Measurements from ENCODE around the gene AHSP. TPM values are rescaled to one million over a fixed set of nuclear protein-coding genes. Genes with fewer than 3 reads are reported as not detected.
A peak's percentile ranks its signal among the peaks of the same experiment; 100 is the strongest.
"Not testable (repeated sequence)": the region's sequence is repeated elsewhere in the genome, so short reads cannot be mapped to it uniquely, and the experiment has no call there.

Gene AHSP
- total RNA-seq, 1 donor from 2014 or later: 111 TPM

DNA sequence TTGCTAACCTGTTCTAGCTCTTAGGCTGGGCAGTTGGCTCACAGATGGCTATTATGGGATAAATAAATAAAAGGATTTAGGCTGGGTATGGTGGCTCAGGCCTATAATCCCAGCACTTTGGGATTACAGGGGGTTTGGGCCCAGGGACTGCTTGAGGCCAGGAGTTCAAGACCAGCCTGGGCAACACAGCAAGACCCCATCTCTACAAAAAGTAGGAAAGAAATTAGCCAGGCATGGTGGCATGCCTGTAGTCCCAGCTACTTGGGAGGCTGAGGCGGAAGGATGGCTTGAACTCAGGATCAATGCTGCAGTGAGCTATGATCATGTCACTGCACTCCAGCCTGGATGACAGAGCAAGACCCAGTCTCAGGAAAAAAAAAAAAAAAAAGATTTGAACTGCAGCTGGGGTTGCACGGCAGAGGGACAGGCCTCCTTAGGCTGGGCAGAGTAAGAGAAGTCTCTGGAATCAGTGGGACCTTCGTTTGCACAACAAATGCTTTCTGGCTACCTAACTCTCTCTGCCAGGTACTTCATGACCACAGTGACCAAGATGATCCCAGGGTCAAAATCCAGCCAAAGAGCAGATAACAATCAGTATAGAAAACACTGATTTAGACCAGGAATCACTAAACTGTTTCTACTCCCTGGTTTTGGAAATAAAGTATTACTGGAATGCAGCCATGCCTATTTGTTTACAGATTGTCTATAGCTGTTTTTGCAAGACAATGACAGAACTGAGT lies 26.3 kb upstream of the AHSP start:
- no peak for DNase-seq

DNA sequence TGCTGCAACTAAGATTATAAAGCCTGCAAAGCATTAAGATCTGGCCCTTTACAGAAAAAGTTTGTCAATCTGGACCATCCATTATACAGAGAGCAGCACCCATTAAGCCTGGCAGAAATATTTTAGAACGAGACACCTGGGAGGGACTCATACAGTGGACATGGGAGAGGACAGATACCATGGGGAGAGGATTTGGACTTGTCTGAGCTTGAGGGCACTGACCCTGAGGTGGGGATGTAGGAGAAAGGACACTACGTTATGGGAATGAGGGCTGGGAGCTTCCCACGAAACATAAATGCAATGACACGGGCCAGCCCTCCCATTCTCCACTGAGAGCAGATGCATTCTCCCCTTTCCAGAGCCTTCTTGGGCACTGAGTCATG lies 25.7 kb upstream of the AHSP start:
- DNase-seq: no peak

DNA sequence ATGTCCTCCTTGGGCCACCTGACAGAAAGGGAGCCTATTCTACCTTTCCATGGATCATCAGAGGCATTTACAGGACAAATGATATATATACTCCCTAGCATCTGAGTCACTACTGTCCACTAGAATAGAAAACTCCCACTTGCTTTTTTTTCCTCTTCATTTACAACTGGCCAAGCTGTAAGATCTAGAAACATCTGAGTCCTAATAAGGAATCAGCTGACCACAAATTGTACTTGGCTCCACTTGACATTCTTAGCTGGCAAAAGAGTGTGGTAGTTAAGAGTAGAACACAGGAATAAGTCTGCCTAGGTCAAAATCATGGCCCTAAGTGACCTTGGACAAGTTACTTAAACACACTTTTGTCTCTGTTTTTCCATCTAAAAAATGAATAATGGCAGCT lies 24.7 kb upstream of the AHSP start:
- no peak for DNase-seq

DNA sequence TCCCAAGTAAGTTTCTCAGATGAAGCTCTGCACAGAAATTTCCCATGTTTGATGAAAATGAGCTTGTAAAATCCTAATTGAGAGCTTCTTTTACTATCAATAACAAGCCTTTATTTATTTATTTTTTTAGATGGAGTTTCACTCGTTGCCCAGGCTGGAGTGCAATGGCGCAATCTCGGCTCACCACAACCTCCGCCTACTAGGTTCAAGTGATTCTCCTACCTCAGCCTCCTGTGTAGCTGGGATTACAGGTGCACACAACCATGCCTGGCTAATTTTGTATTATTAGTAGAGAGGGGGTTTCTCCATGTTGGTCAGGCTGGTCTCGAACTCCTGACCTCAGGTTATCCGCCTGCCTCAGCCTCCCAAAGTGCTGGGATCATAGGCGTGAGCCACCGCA lies 24.1 kb upstream of the AHSP start:
- DNase-seq: not testable (repeated sequence)

DNA sequence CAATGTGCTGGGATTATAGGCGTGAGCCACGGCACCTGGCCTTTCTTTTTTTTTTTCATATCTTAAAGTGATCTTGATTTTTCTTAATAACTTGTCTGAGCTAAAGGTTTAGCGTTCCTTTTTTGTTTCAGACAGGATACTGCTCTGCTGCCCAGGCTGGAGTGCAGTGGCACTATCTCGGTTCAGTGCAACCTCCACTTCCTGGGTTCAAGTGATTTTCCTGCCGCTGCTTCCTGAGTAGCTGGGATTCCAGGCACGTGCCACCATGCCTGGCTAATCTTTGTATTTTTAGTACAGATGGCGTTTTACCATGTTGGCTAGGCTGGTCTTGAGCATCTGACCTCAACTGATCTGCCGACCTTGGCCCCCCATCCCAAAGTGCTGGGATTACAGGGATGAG lies 23.5 kb upstream of the AHSP start:
- DNase-seq: no peak

DNA sequence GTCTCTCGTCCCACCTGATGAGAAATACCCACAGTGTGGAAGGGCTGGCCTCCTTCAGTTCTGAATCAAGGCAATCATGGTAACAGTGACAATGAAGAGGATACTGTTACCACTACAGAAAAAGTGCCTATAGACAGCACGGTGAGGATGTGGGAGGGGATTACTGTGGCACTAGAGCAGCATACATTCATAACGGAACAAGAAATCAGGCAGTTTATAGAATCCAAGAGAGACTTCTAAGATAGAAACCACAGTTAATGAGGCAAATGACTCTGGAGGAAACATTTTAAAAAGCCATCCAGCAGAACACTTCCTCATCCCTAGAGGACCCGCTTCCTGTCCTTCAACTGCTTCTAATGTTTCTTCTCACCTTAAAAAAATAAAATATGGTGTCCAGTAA lies 22.2 kb upstream of the AHSP start:
- no peak for DNase-seq

DNA sequence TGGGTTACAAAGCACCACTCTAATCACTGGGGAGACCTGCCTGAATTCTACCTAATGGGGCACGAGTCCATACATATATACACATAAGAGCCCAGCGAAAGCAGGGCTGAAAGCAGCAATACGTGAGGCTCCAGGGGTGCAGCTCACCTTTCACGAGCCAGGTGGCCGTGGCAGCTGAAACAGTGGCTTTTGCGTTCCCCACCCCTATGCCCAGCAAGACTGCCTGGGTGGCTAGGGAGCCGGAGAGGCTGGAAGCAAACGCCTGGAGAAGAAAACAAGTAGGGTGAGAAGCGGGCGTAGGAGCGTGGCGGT lies 20.1 kb upstream of the AHSP start:
- DNase-seq: no peak

DNA sequence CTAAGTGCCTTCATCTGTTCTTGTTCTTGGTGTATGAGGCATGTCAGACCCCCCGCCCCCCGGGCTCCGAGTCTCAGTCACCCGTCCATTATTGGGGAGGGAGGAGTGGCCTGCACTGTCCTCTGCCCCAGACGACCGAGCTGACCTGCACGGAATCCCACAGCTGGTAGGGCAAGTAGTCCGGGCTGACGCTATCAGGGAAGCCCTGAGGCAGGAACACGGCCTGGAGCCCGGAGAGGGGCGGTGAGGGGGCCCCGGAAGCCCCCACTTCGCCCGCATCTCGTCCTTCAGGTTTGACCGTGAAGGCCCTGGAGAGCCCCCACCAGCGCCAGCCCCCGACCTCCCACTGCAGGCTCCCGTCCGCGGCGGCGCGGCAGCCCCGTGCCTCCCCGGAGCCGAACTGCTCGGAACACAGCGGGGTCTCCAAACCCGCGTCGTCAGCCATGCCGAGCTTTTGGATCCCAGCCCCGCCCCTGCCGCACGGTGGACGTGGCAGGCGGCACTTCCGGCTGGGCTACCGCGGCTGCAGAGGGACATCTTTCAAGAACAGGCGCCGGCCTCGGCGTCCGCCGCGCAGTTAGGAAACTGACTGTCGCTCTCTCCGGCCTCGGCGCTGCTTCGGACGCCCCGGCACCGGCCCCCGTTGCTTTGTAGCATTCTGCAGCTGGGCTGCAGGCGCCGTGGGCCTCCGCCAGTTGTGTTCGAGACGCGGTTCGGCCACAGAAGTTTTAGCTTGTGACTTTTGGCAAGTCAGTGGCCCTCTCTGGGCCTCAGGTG lies 19.6 kb upstream of the AHSP start, which contains the start of gene RUSF1:
RUSF1 (minus strand) TSS at position 463 of the 777 bp plus-strand sequence; CDS start at position 445, 18 bp downstream.
- DNase-seq: peak; percentile 82

DNA sequence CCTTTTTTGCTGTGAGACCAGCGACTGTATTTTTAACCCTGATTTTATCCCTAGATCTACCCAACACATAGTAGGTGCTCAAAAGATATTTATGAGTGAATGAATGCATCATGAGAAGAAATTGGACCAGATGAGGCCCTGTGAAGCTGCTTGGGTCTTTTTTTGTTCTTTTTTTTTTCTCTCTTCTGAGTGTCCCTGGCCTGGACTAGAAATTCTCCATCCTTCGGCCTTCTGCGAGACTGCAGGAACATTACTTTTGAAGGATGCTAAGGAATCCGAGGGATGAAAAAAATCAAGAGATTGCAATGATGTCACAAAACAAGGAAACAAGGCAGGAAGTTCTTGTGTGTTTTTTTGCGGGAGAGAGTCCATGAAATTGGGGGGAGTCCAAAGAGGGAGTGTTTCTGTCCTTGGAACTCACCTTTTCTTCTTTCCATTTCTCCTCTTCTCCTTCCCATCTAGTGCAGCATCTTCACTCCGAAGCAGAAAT lies 18.9 kb upstream of the AHSP start:
- peak; percentile 65 for DNase-seq

DNA sequence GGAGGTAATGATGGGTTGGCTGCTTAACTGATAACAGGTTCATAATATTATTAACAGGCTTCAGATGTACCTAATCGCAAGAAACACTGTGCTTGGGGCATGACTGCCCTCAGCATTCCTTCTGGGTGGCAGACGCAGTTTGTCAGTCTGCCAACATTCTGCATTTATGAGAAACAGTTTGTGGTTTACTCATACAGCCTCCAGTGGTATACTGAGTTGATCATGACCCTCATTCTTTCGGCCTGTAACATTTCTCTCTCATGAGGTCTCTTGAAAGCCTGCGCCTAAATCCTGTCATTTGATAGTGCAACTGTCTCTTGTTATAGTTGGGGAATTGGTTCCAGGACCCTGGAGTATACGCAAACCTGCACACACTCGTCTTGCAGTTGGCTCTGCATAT lies 14.6 kb upstream of the AHSP start:
- DNase-seq: no peak

DNA sequence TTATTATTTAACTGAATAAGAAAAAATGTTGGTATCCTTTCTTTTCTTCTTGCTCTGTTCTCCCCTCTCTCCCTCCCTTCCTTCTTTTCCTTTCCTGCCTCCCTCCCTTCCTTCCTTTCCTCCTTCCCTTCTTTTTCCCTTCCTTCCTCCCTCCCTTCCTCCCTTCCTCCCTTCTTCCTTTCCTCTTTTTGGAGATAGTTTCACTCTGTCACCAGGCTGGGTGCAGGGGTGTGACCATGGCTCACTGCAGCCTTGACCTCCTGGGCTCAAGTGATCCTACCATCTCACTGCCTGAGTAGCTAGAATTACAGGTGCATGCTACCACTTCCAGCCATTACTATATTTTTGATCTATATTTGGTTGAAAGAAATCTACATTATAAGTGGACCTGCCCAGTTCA lies 13.8 kb upstream of the AHSP start:
- no peak for DNase-seq

DNA sequence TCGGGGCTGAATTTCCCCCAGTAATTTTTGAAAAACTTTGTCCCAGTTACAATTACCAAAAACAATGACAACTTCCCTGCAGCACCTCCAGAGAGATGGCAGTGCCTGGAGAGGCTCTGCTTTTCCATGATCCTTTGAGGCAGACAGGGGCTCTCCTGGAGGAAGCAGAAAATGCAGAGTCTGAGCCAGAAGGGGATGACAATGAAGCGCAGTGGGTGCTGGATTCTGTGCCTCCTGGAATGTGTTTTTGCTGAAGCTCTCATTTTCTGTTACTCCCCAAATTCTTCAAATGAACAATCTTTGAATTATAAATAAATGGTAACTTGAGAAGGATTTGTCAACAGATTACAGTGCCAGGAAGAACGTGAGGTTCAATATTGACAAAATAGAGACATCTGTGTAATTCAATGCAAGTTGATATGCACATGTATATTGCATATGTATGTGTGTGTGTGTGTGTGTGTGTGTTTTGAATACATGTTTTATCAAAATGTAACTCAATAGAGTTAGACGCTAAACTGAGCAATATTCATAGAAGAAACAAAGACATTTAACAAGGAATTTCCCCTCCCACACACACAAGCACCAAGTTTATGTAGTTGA lies 9.8 kb upstream of the AHSP start:
- DNase-seq: no peak

DNA sequence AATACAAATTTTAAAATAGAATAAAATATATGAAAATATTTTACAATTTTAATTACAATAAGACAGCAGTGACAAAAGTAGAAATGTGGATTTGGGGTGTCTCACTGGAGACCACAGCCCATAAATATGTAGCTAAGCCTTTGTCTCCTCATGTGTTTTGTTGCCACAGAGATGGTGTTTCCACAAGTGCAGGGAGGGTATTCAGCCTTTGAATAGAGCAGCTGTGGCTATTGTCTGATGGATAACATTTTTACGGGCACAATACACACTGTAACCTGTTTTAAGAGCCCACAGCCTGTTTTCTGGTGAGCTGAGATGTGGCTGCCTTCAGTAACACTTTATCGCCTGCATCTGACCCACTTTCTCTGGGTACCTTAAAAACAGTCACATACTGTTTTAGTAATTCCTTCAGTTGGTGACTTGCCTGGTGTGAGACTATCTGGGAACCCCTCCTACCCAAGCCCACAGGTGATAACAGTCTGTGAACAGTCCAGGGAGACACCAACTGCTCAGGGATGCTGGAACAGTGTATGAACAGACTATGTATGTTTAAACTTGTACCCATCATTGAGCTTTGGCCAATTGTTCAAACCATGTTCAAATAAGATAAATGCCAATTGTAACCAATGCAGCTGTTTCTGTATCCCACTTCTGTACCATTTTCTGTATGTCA lies 7.8 kb upstream of the AHSP start:
- no peak for DNase-seq

DNA sequence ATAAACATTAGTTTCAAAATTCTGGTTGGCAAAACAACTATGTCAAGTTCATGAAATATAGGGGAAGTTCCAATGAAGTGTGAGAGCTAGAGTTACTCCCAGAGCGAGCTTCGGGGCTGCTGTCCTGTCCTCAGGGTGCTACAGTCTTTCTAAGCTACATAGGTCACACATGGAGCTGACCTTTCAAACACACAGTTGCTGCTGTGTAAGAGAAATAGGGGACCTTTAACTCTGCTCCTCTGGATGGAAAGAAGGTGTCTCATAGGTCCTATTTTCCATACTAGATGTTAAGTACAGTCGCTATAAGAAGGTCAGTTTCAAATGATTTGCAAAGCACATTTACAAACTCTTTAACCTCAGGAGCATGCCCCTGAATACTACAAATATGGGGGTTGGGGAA lies 6.3 kb upstream of the AHSP start:
- no peak for DNase-seq

DNA sequence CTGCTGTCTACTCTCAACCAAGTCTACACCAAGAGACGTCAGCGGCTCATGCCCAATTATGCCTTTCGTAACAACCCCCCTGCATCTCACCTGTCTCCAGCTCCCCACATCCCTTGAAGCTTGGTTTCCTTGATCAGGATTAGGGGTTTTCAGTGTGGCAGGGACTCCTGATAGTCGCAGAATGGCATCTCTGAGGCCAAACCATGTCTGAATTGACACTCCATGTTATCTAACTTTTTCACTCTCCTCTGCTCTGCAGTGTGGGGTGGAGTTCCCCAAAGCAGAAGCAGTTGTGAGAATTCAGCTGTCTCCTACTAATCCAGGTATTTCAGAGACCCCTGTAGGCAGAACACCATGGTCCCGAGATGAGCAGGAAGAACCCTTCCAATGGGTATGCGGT lies 5.6 kb upstream of the AHSP start:
- no peak for DNase-seq

DNA sequence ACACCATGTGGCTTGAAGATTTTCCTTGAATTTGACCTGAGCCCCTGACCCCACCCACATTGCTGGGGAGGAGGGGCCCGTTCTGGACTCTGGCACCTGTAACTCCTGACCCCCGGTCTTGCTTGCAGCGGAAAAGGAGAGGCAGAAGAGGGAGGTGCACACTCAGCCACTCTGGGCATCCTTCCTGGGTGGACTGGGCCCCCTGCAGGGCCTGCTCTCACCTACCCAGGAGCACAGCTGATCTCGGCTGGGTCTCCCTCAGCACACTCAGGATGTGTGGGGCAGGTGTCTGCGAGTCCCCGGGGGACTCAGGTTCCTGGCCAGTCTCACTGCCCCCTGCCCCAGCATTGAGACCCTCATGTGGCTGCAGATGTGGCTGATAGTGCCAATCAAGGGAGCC lies 3.9 kb upstream of the AHSP start:
- not testable (repeated sequence) for DNase-seq

DNA sequence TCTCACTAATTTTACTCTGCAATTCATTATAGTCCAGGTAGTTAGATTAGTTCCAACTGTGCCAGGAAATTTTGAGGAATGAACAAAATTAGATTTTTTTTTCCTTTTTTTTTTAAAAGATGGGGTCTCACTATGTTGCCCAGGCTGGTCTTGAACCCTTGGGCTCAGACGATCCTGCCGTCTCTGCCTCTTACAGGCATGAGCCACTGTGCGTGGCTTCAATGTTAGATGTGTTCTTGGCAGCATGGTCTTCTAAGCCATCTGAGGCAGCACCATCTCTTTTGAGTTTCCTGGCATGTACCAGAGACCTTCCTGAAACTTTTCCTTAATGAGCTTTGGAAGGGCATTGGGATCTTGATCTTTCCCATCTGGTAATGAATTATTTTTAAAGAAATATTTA lies 2.6 kb upstream of the AHSP start:
- DNase-seq: no peak

DNA sequence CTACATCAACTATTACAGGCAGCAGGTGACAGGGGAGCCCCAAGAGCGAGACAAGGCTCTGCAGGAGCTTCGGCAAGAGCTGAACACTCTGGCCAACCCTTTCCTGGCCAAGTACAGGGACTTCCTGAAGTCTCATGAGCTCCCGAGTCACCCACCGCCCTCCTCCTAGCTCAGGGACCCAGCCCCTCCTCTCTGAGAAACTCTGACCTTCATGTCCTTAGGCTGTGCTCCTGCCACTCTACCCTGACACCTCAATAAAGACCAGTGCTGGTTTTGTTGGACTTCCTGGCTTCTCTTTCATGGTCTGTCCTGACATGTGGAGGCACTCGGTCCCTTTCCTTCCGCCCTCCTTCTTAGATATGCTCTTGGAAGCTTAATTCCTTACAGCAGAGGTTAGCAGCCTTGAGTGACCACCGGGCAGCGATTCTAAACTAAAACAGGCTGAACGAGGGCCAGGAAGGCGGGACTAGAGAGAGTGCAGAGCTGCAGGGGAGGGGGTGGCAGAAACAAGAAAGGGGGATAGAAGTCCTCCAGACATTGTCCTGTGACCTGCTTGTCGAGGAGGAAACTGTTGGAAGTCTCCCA lies 915 bp downstream of the AHSP start:
- no peak for DNase-seq

DNA sequence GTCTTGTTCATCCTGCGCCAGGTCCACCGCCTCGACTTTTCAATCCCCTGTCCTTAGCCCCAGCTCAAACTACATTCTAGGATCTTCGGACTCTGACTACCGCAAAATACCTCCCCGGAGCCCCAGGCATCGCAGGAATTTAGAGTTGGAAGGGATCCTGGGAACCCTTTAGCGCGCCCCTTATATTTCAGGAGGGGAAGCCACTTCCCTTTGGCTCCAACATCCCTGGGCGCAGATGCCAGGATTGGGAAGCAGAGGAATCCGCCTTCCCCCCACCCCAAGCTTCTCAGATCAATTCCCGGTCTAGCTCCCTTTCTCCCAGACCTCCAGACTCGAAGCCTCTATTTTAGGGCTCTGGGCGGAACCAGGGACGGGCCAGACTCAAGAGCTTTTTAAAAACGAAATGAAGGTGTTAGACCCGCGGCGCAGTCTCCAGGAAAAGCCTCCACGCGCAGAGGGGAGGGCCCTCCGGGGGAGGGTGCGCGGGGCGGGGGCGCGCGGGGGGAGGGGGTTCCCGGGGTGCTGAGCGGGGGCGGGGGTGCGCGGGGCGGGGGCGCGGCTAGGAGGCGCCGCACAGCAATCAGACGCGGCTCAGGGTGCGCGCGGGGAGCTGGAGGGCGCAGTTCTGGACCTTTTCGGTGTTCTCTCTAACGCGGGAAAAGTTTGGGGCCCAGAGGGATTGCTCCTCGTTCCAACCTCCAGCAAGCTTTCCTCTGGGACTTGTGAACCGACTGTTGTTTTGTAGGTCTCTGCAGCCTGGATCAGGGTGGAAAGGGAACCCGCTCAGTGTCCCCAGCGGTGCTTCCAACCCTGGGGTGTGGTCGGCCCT lies 1.6 kb downstream of the AHSP start:
- DNase-seq: no peak

DNA sequence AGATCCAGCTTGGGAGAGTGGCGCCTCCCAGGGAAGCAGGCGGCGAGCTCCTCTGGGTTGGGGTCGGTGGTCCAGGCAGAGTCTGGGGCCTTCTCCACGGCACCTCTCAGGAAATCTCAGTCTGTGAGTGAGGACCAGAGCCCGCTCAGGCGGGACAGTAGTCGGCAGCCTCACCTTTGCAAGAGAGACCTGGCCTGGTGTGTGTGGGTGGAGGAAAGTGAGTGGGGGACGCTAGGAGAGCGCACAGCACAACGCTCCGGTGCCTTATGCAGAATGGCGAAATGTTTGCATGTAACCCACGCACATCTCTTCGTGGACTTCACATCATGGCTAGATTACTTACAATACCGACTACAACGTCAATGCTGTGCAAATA lies 2.2 kb downstream of the AHSP start:
- no peak for DNase-seq

DNA sequence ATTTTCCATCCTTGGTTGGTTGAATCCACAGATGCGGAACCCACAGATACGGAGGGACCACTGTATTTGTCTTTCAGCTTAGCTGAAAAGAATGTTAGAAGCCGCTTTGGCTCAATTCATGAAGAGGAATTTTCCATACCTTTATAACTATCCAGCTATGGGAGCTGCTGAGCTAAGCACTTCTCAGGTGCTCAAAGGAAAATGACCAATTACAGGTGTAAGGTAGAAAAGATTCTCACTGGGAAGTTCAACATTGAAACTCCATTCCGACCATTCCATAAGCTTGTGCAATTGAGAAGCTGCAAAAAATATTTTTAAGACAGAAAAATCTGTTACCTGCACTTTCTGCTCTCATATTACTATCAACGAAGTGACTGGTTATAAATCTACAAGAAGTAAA lies 2.7 kb downstream of the AHSP start:
- DNase-seq: no peak

DNA sequence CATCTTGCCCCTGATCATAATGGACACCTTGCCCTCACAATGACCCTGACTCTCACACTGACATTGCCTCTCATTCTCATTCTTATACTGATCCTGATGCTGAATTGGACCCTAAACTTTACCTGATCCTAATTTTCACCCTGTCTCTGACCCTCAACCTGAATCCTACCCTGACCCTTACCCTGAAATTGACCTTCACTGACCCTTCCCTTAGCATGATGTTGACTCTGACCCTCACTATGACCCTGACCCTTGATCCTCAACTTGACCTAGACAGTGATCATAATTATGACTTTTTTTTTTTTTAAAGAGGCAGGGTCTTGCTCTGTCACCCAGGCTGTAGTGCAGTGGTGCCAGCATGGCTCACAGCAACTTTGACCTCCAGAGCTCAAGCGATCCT lies 3.4 kb downstream of the AHSP start:
- no peak for DNase-seq
